ENCODE data around the gene ITGB2.

Gene ITGB2

GRCh38 chr21:44938772-44939531, 18.3 kb upstream of the ITGB2 start:
- peak overlapping the region; percentile 92 for H3K4me3 ChIP-seq (ENCODE audit: low read length)
- no peak for DNase-seq (ENCODE audit: low read depth)
- no peak for TF ChIP-seq CTCF (conservative IDR thresholded peaks at IDR 0.05; ENCODE audit: low read length)

- no peak overlapping the region for H3K4me3 ChIP-seq (ENCODE audit: low read length)
- DNase-seq (ENCODE audit: low read depth): no peak
- no peak for TF ChIP-seq CTCF (conservative IDR thresholded peaks at IDR 0.05; ENCODE audit: low read length)
Measured at GRCh38 chr21:44935533-44935927, 14.8 kb upstream of the ITGB2 start.

- no peak for TF ChIP-seq CTCF (conservative IDR thresholded peaks at IDR 0.05; ENCODE audit: low read length)
- no peak overlapping the region for H3K4me3 ChIP-seq (ENCODE audit: low read length)
- no peak for DNase-seq (ENCODE audit: low read depth)
Measured at GRCh38 chr21:44934797-44935532, 14.3 kb upstream of the ITGB2 start.

- TF ChIP-seq CTCF (conservative IDR thresholded peaks at IDR 0.05; ENCODE audit: low read length): no peak
- no peak for DNase-seq (ENCODE audit: low read depth)
- H3K4me3 ChIP-seq (ENCODE audit: low read length): no peak overlapping the region
Measured at GRCh38 chr21:44934276-44934675, 13.6 kb upstream of the ITGB2 start.

GRCh38 chr21:44933918-44934260, 13.2 kb upstream of the ITGB2 start:
- DNase-seq (ENCODE audit: low read depth): no peak
- no peak overlapping the region for H3K4me3 ChIP-seq (ENCODE audit: low read length)
- no peak for TF ChIP-seq CTCF (conservative IDR thresholded peaks at IDR 0.05; ENCODE audit: low read length)

- DNase-seq (ENCODE audit: low read depth): no peak
- TF ChIP-seq CTCF (conservative IDR thresholded peaks at IDR 0.05; ENCODE audit: low read length): no peak
- peak overlapping the region; percentile 31 for H3K4me3 ChIP-seq (ENCODE audit: low read length)
Measured at GRCh38 chr21:44933199-44933917, 12.7 kb upstream of the ITGB2 start.

Data from AG10803 (cell line).